Naive thymus-derived CD4-positive, alpha-beta T cell (primary cell): ENCODE results near the gene ICA1L. TPM values are rescaled to one million over a fixed set of nuclear protein-coding genes. Genes with fewer than 3 reads are reported as not detected.

Experiments
- ATAC-seq: fragments of 150-1000 bp; cut with Tn5 transposase; 2 replicates; pipeline ENCODE4 v1.10.0; 2021; ENCODE audit warnings: mild to moderate bottlenecking, moderate library complexity
- CTCF ChIA-PET: fragments of 350-600 bp; sonication (Branson Sonifier 250); formaldehyde crosslinking; loops from one replicate; lab custom pipeline; 2021; ENCODE audit warnings: antibody characterized with exemption; lab: Charles Lee
- POLR2A ChIA-PET: fragments of 350-600 bp; sonication (Branson Sonifier 250); formaldehyde crosslinking; loops from one replicate; lab custom pipeline; 2021; ENCODE audit warnings: antibody characterized with exemption, inconsistent platforms; lab: Charles Lee
- DNase-seq, 9 donors: peaks; one replicate each; pipeline versions ENCODE4 v3.0.0 to v3.0.0-alpha.2; 2020 to 2022; ENCODE audit warnings: mixed read lengths in 1 of 9
- H3K27ac ChIP-seq: one replicate; pipeline ENCODE4 v1.7.0; 2013; ENCODE audit warnings: mild to moderate bottlenecking, low read depth, low read length, moderate library complexity
- H3K27me3 ChIP-seq, 2 donors: one replicate each; pipeline ENCODE4 v1.7.0; 2013; ENCODE audit warnings: low read length in 2 of 2, mild to moderate bottlenecking in 2 of 2, moderate library complexity in 2 of 2; ENCODE audit not compliant: control insufficient read depth in 2 of 2, insufficient read depth in 2 of 2
- H3K36me3 ChIP-seq, 3 experiments: 1 replicate in 2 of 3; 2 replicates in 1 of 3; pipeline ENCODE4 v1.7.0; 2013; ENCODE audit warnings: low read length in 3 of 3, mild to moderate bottlenecking in 3 of 3, moderate library complexity in 1 of 3; ENCODE audit not compliant: insufficient read depth in 3 of 3, control insufficient read depth in 2 of 3
- H3K4me1 ChIP-seq, 2 donors: one replicate each; pipeline ENCODE4 v1.7.0; 2013; ENCODE audit warnings: low read length in 2 of 2, mild to moderate bottlenecking in 2 of 2, moderate library complexity in 1 of 2; ENCODE audit not compliant: control insufficient read depth in 2 of 2, insufficient read depth in 2 of 2
- H3K4me3 ChIP-seq: 2 replicates; pipeline ENCODE4 v1.7.0; 2013; ENCODE audit warnings: mild to moderate bottlenecking, low read length
- H3K9me3 ChIP-seq, 3 experiments: 1 replicate in 2 of 3; 2 replicates in 1 of 3; pipeline ENCODE4 v1.7.0; 2013; ENCODE audit warnings: low read length in 3 of 3; ENCODE audit not compliant: control insufficient read depth in 2 of 3
- H3K27ac Mint-ChIP-seq, 9 donors: one replicate each; pipeline ENCODE4 v1.8.0; 2020 to 2022; ENCODE audit warnings: mixed read lengths in 9 of 9, mild to moderate bottlenecking in 8 of 9, moderate library complexity in 5 of 9, inconsistent platforms in 2 of 9
- H3K27me3 Mint-ChIP-seq, 5 donors: one replicate each; pipeline ENCODE4 v1.8.0; 2021 to 2022; ENCODE audit warnings: mixed read lengths in 5 of 5, mild to moderate bottlenecking in 1 of 5
- H3K36me3 Mint-ChIP-seq, 5 donors: one replicate each; pipeline ENCODE4 v1.8.0; 2020 to 2022; ENCODE audit warnings: mixed read lengths in 5 of 5, mild to moderate bottlenecking in 3 of 5, inconsistent platforms in 1 of 5
- H3K4me1 Mint-ChIP-seq, 7 donors: one replicate each; pipeline ENCODE4 v1.8.0; 2020 to 2022; ENCODE audit warnings: mixed read lengths in 7 of 7, mild to moderate bottlenecking in 3 of 7, inconsistent platforms in 1 of 7
- H3K4me3 Mint-ChIP-seq, 10 donors: one replicate each; pipeline ENCODE4 v1.8.0; 2020 to 2022; ENCODE audit warnings: mild to moderate bottlenecking in 10 of 10, mixed read lengths in 10 of 10, moderate library complexity in 6 of 10, inconsistent platforms in 2 of 10
- H3K9me3 Mint-ChIP-seq, 11 donors: one replicate each; pipeline ENCODE4 v1.8.0; 2020 to 2022; ENCODE audit warnings: mixed read lengths in 11 of 11, mild to moderate bottlenecking in 4 of 11, inconsistent platforms in 1 of 11, moderate library complexity in 1 of 11
- intact Hi-C, 2 donors: fragments of 100-400 bp; cut with micrococcal nuclease; formaldehyde crosslinking; loops; one replicate each; pipeline ENCODE4 v1.15.1; 2023
- polyA plus RNA-seq, 2 donors: library from polyadenylated mRNA; unstranded; fragments of 300-500 nt; fragmentation: Illumina TruSeq; gene quantifications; one replicate each; pipeline ENCODE4 v1.2.3, GENCODE V29; 2021
- total RNA-seq, 6 experiments: library from RNA in 5 of 6; stranded (reverse) in 5 of 6; gene quantifications; 1 replicate in 5 of 6; 2 replicates in 1 of 6; pipeline ENCODE4 v1.2.3 and lab custom pipeline; 2021 to 2026

Gene ICA1L
- total and polyA plus RNA-seq, 7 experiments from 2014 or later: 0.65 to 4.6 (median 2.4) TPM

GRCh38 chr2:202758128-202758527, 113.4 kb downstream of the ICA1L start:
- Histone ChIP-seq H3K27me3 (no peaks in the 10 kb centered on the region), H3K36me3 (peaks cover 0 to 49% (median 10%) of the 10 kb centered on the region in 3 experiments), H3K4me3 (no peak overlapping the region), H3K27ac (no peak overlapping the region), H3K4me1 (peaks cover 0 to 14% of the 10 kb centered on the region in 2 donors), H3K9me3 (no peaks in the 10 kb centered on the region)
- CTCF ChIA-PET: interaction anchor here (0.6 kb wide), 1 partner anchor 160 kb away, joined by 3 read pairs; no protein-coding TSS in a partner anchor
- H3K4me1 Mint-ChIP-seq: peaks cover 20 to 71% (median 40%) of the 10 kb centered on the region in 7 donors
- no peak overlapping the region for H3K4me3 Mint-ChIP-seq
- H3K27ac Mint-ChIP-seq: peak overlapping the region in 5 of 9 donors; percentile 11 to 88 (median 59)
- POLR2A ChIA-PET: interaction anchor here (1.0 to 1.1 kb wide), 2 partner anchors 10 to 124 kb away, joined by 3 to 4 read pairs; no protein-coding TSS in a partner anchor
- ATAC-seq (no peak), DNase-seq (no peak)
- H3K36me3 Mint-ChIP-seq: peaks cover 3 to 64% (median 40%) of the 10 kb centered on the region in 5 donors
- intact Hi-C loops: no loop called here
- peaks cover 0 to 9% (median 0%) of the 10 kb centered on the region in 11 donors for H3K9me3 Mint-ChIP-seq
- H3K27me3 Mint-ChIP-seq: no peaks in the 10 kb centered on the region

GRCh38 chr2:202757339-202757738, 114.2 kb downstream of the ICA1L start:
- H3K4me3 Mint-ChIP-seq: no peak overlapping the region
- H3K27ac Mint-ChIP-seq: peak overlapping the region in 7 of 9 donors; percentile 21 to 88 (median 65)
- DNase-seq (no peak), ATAC-seq (no peak)
- POLR2A ChIA-PET: interaction anchor here (1.0 kb wide), 1 partner anchor 11 kb away, joined by 4 read pairs; no protein-coding TSS in a partner anchor
- peaks cover 16 to 71% (median 40%) of the 10 kb centered on the region in 7 donors for H3K4me1 Mint-ChIP-seq
- H3K4me1 ChIP-seq: peaks cover 0 to 16% of the 10 kb centered on the region in 2 donors
- no peak overlapping the region for H3K4me3 ChIP-seq
- intact Hi-C loops: no loop called here
- peaks cover 0 to 12% (median 0%) of the 10 kb centered on the region in 11 donors for H3K9me3 Mint-ChIP-seq
- H3K36me3 Mint-ChIP-seq: peaks cover 3 to 66% (median 40%) of the 10 kb centered on the region in 5 donors
- no peaks in the 10 kb centered on the region for H3K27me3 ChIP-seq
- no peaks in the 10 kb centered on the region for H3K9me3 ChIP-seq
- no peaks in the 10 kb centered on the region for H3K27me3 Mint-ChIP-seq
- H3K36me3 ChIP-seq: peaks cover 0 to 49% (median 10%) of the 10 kb centered on the region in 3 experiments
- CTCF ChIA-PET: interaction anchor here (0.6 kb wide), 1 partner anchor 159 kb away, joined by 3 read pairs; no protein-coding TSS in a partner anchor
- no peak overlapping the region for H3K27ac ChIP-seq

- no peak overlapping the region for H3K4me3 Mint-ChIP-seq
- Histone ChIP-seq H3K36me3 (peaks cover 0 to 49% (median 10%) of the 10 kb centered on the region in 3 experiments), H3K27ac (no peak overlapping the region), H3K4me3 (no peak overlapping the region), H3K4me1 (peaks cover 0 to 15% of the 10 kb centered on the region in 2 donors), H3K27me3 (no peaks in the 10 kb centered on the region), H3K9me3 (no peaks in the 10 kb centered on the region)
- peak overlapping the region in 5 of 9 donors; percentile 26 to 74 (median 40) for H3K27ac Mint-ChIP-seq
- peaks cover 0 to 12% (median 0%) of the 10 kb centered on the region in 11 donors for H3K9me3 Mint-ChIP-seq
- peaks cover 3 to 62% (median 45%) of the 10 kb centered on the region in 5 donors for H3K36me3 Mint-ChIP-seq
- ChIA-PET CTCF (interaction anchor here (0.6 to 1.0 kb wide), 2 partner anchors 79 to 168 kb away, joined by 3 read pairs; no protein-coding TSS in a partner anchor), POLR2A (interaction anchor here (1.2 kb wide), 1 partner anchor 20 kb away, joined by 3 read pairs; no protein-coding TSS in a partner anchor)
- peaks cover 16 to 71% (median 41%) of the 10 kb centered on the region in 7 donors for H3K4me1 Mint-ChIP-seq
- H3K27me3 Mint-ChIP-seq: no peaks in the 10 kb centered on the region
- no peak for ATAC-seq
- intact Hi-C loops: no loop called here
- no peak for DNase-seq
Observed at GRCh38 chr2:202756598-202756997, 115.0 kb downstream of the ICA1L start.

GRCh38 chr2:202754936-202755335, 116.6 kb downstream of the ICA1L start:
- ATAC-seq (no peak), DNase-seq (no peak)
- Histone ChIP-seq H3K4me1 (peaks cover 0 to 17% of the 10 kb centered on the region in 2 donors), H3K27me3 (no peaks in the 10 kb centered on the region), H3K36me3 (peaks cover 0 to 40% (median 10%) of the 10 kb centered on the region in 3 experiments), H3K9me3 (no peaks in the 10 kb centered on the region), H3K4me3 (no peak overlapping the region), H3K27ac (no peak overlapping the region)
- Mint-ChIP-seq H3K9me3 (peaks cover 0 to 12% (median 0%) of the 10 kb centered on the region in 11 donors), H3K36me3 (peaks cover under 1 to 53% (median 34%) of the 10 kb centered on the region in 5 donors), H3K4me3 (no peak overlapping the region), H3K4me1 (peaks cover 8 to 72% (median 41%) of the 10 kb centered on the region in 7 donors), H3K27ac (peak overlapping the region in 6 of 9 donors; percentile 2 to 71 (median 48)), H3K27me3 (no peaks in the 10 kb centered on the region)
- intact Hi-C loops: loop anchor here in 1 of 2 donors (5.0 kb wide), 1 partner anchor 38 kb away; no protein-coding TSS in a partner anchor
- ChIA-PET POLR2A (interaction anchor here (1.2 kb wide), 1 partner anchor 115 kb away, joined by 3 read pairs; no protein-coding TSS in a partner anchor), CTCF (no interaction called here)

- intact Hi-C loops: loop anchor here in 1 of 2 donors (5.0 kb wide), 1 partner anchor 35 kb away; no protein-coding TSS in a partner anchor
- H3K4me1 Mint-ChIP-seq: peaks cover 8 to 81% (median 69%) of the 10 kb centered on the region in 7 donors
- CTCF ChIA-PET: interaction anchor here (1.5 to 2.4 kb wide), 2 partner anchors 10 to 163 kb away, joined by 3 to 9 read pairs; no protein-coding TSS in a partner anchor
- no peak overlapping the region for H3K4me3 ChIP-seq
- H3K9me3 Mint-ChIP-seq: peaks cover 0 to 12% (median 2%) of the 10 kb centered on the region in 11 donors
- H3K36me3 Mint-ChIP-seq: peaks cover under 1 to 52% (median 35%) of the 10 kb centered on the region in 5 donors
- ATAC-seq: peak; percentile 52
- no peaks in the 10 kb centered on the region for H3K9me3 ChIP-seq
- POLR2A ChIA-PET: interaction anchor here (0.6 to 4.1 kb wide), 4 partner anchors 12 to 117 kb away, joined by 3 to 26 read pairs (median 6); partner anchors contain the start of gene FAM117B
- H3K27ac ChIP-seq: peak overlapping the region; percentile 42
- H3K36me3 ChIP-seq: peaks cover 0 to 16% (median 3%) of the 10 kb centered on the region in 3 experiments
- DNase-seq: peak in 5 of 9 donors; percentile 13 to 38 (median 29)
- H3K4me3 Mint-ChIP-seq: peak overlapping the region in 6 of 10 donors; percentile 25 to 52 (median 44)
- peak overlapping the region in 8 of 9 donors; percentile 34 to 90 (median 80) for H3K27ac Mint-ChIP-seq
- H3K27me3 ChIP-seq: no peaks in the 10 kb centered on the region
- peaks cover 0 to 17% of the 10 kb centered on the region in 2 donors for H3K4me1 ChIP-seq
- no peaks in the 10 kb centered on the region for H3K27me3 Mint-ChIP-seq
Observed at GRCh38 chr2:202752071-202752470, 119.5 kb downstream of the ICA1L start.

GRCh38 chr2:202750763-202751427, 120.7 kb downstream of the ICA1L start:
- H3K4me3 ChIP-seq: no peak overlapping the region
- H3K27ac ChIP-seq: peak overlapping the region; percentile 52
- H3K9me3 Mint-ChIP-seq: peaks cover 0 to 17% (median 8%) of the 10 kb centered on the region in 11 donors

More at GRCh38 chr2:202750763-202751427, 120.7 kb downstream of the ICA1L start:
- peaks cover 3 to 53% (median 39%) of the 10 kb centered on the region in 5 donors for H3K36me3 Mint-ChIP-seq
- intact Hi-C loops: loop anchor here in 1 of 2 donors (2.0 to 5.0 kb wide), 3 partner anchors 14 to 116 kb away; partner anchors contain the start of gene FAM117B
- POLR2A ChIA-PET: interaction anchor here (0.5 to 4.1 kb wide), 7 partner anchors 16 to 1643 kb away, joined by 3 to 26 read pairs (median 4); partner anchors contain the start of gene FAM117B
- Histone ChIP-seq H3K27me3 (no peaks in the 10 kb centered on the region), H3K9me3 (no peaks in the 10 kb centered on the region), H3K4me1 (peaks cover 0 to 17% of the 10 kb centered on the region in 2 donors), H3K36me3 (peaks cover 0 to 5% (median 0%) of the 10 kb centered on the region in 3 experiments)
- H3K27me3 Mint-ChIP-seq: no peaks in the 10 kb centered on the region
- H3K4me1 Mint-ChIP-seq: peaks cover 8 to 90% (median 80%) of the 10 kb centered on the region in 7 donors
- DNase-seq: peak in 5 of 9 donors; percentile 14 to 40 (median 22)
- H3K27ac Mint-ChIP-seq: peak overlapping the region in 8 of 9 donors; percentile 18 to 97 (median 88)
- CTCF ChIA-PET: interaction anchor here (0.7 to 2.4 kb wide), 2 partner anchors 162 to 1440 kb away, joined by 3 to 9 read pairs; no protein-coding TSS in a partner anchor
- ATAC-seq: no peak
- peak overlapping the region in 9 of 10 donors; percentile 18 to 80 (median 67) for H3K4me3 Mint-ChIP-seq
